Uterus (tissue), 2 donors: ENCODE measurements around the gene MID1.

ENCODE experiments used
- CTCF ChIP-seq, 4 experiments: fragments of 200-600 bp in 2 of 4; fragments of 450-650 bp in 2 of 4; sonication (generic) in 2 of 4; IDR thresholded peaks; one replicate each; pipeline ENCODE4 v1.5.1; 2016 to 2019; ENCODE audit warnings: antibody characterized with exemption in 4 of 4, mild to moderate bottlenecking in 2 of 4, moderate library complexity in 1 of 4
- POLR2A ChIP-seq, 2 donors: fragments of 450-650 bp; IDR thresholded peaks; one replicate each; pipeline ENCODE4 v1.6.1; 2016; ENCODE audit warnings: antibody characterized with exemption in 2 of 2, mild to moderate bottlenecking in 1 of 2, moderate library complexity in 1 of 2

- TF ChIP-seq POLR2A (IDR thresholded peaks at IDR 0.05) (no peak), CTCF (IDR thresholded peaks at IDR 0.05) (no peak)
Measured at GRCh38 chrX:10537308-10537707, 83.1 kb downstream of the MID1 start.
